NCI-H128 (cell line): Measurements from ENCODE around the gene MCM7.
"Not testable (repeated sequence)": the region's sequence is repeated elsewhere in the genome, so short reads cannot be mapped to it uniquely, and the experiment has no call there.

ENCODE experiments used
- DNase-seq: peaks from one replicate; lab custom pipeline; 2025; ENCODE audit not compliant: unreplicated experiment; lab: John Stamatoyannopoulos, UW

Gene MCM7

GRCh38 chr7:100101016-100101862 lies at the start of gene MCM7, which contains the start of gene AP4M1:
Gene MCM7 (minus strand): TSS chr7:100101397. CDS start chr7:100101294, 103 bp downstream.
Gene AP4M1 (plus strand): TSS chr7:100101643. CDS start chr7:100101715, 72 bp downstream.
- DNase-seq: peak; percentile 99

DNA sequence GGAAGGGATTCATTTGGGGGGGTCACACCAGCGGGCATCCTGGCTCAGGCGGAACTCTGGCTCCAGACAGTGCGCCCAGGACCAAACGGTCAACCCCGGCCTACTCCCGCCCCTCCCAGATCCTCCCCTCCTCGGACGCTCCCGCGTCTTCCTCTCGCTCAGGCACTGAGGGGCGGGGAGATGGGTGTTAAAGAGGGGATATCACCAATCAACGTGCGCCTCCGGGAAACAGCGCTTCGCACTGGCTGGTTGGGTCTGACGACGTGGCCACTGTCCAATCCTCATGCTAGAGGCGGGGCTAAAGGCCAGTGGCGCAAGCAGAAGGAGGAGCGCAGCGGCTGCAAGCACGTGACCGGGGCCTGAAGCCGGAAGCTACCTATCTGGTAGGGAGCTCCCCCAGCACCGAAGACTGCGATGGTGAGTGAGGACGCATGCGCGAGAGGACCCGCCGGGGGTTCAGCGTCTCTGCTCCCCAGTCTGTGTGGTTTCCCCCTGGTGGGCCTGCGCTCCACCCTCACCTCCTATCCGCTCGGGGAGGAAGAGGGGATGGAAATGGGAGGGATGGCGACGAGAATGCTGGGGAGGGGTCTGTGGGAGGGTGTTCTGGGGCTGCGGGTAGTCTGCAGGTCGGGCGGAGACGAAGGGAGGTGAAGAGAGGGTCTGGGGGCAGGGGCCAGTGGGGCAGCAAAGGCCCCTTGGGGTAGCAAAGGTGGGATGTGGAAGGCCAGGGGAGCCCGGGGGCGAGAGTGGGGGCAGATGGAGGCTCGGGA lies 47.5 kb upstream of the MCM7 start, which contains the start of gene LAMTOR4:
LAMTOR4 (plus strand) TSS at position 360 of the 770 bp plus-strand sequence; CDS start at position 415, 55 bp downstream.
- peak; percentile 98 for DNase-seq

- DNase-seq: no peak
Measured at GRCh38 chr7:100148225-100148558, 47.0 kb upstream of the MCM7 start.

GRCh38 chr7:100147278-100147677 lies 46.1 kb upstream of the MCM7 start:
- no peak for DNase-seq

GRCh38 chr7:100146350-100146749 lies 45.2 kb upstream of the MCM7 start:
- DNase-seq: not testable (repeated sequence)

DNA sequence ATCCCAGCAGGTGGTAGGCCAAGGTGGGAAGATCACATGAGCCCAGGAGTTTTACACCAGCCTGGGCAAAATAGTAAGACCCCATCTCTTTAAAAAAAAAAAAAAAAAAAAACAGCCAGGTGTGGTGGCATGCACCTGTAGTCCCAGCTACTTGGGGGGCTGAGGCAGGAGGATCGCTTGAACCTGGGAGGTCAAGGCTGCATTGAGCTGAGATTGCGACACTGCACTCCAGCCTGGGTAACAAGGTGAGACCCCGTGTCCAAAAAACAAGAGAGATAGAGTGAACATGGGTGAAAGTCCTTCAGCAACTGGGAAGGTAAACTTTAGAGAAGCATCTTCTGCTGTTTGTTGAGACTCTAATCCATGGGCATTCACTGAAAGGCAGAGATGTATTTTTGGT lies 41.3 kb upstream of the MCM7 start:
- DNase-seq: no peak

DNA sequence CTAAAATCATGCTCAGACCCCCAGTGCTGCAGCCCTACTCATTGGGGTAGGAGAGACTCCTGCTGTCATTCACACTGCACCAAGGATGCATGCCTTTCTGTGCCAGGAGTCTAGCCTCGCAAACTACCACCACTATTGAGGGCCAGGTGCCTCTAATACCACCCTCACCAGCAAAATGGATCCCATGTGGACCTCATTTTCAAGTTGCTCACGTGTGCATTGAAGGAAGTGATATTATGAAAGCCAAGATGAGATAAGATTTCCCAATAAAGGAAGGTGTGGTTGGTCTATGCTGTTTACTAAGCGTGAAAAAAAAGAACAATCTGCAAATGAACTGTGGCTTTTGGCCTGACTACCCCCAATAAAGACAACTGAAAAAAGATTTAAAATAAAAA lies 40.4 kb upstream of the MCM7 start:
- DNase-seq: no peak

DNA sequence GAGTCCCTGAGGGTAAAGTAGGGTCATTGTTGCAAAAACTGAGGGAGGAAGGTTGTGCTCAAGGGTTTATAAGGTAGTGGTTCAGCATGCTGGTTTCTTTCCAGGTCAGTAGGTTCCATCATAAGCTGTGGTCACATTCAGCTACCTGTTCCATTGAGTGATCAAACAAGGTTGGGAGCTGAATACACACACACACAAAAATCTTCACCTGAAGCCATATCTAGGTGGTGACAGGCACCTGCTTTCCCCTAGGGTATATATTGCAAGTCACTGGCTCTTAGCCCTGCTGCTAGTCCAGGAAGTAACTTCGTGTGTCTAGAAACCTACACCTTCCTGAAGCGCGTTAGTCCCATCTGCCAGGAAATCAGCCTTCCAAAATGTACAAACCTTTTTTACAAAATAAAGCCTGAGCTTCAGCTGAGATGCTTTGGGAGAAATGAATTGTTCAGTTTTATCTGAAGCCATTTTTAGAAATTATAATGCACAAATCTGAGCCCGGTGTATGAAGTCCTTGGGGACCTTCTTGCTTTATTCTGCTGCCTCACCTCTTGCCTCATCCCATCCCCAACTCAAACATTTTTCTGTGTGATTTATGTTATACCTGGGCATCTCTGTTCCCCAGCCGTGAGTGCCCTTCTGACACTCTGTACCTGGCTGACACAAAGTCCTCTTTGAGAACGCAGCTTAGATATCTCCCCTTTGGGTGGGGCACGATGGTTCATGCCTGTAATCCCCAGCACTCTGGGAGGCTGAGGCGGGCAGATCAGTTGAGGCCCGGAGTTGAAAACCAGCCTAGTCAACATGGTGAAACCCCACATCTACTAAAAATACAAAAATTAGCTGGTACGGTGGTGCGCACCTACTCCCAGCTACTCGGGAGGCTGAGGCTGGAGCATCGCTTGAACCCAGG lies 36.9 kb upstream of the MCM7 start:
- DNase-seq: no peak

- DNase-seq: peak; percentile 55
Measured at GRCh38 chr7:100132697-100133151, 31.5 kb upstream of the MCM7 start.

GRCh38 chr7:100132126-100132525 lies 30.9 kb upstream of the MCM7 start:
- no peak for DNase-seq

DNA sequence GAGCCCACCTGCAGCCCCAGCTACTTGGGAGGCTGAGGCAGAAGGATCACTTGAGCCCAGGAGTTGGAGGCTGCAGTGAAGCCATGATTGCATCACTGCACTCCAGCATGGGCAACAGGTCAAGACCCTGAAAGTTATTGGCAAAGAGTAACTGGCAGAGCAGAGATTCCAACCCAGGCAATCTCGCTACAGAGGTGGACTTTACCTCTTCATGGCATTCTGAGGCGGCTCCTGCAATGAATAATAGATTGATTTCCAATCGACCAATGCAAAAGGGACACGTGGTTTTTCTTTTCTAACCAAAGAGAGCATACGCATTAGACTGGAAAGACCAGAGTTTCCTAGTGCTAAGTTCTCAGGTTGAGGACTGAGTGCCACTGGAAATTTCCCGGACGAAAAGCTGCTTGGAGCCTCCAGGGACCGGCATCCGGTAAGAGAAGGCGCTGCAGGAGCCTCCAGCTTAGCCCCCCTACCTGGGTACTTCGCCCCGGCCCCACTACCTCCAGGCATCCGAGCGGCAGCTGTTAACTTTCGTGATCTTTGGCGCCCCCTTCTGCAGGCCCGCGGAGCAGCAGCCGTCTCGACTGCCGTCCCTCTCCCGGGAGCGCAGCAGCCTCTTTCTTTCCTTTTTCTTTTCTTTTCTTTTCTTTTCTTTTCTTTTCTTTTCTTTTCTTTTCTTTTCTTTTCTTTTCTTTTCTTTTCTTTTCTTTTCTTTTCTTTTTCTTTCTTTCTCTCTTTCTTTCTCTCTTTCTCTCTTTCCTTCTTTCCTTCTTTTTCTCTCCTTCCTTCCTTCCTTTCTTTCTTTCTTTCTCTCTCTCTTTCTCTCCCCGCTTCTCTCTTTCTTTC lies 29.6 kb upstream of the MCM7 start:
- peak; percentile 58 for DNase-seq

GRCh38 chr7:100130220-100130607 lies 29.0 kb upstream of the MCM7 start:
- DNase-seq: not testable (repeated sequence)

GRCh38 chr7:100128637-100128963 lies 27.4 kb upstream of the MCM7 start:
- no peak for DNase-seq

DNA sequence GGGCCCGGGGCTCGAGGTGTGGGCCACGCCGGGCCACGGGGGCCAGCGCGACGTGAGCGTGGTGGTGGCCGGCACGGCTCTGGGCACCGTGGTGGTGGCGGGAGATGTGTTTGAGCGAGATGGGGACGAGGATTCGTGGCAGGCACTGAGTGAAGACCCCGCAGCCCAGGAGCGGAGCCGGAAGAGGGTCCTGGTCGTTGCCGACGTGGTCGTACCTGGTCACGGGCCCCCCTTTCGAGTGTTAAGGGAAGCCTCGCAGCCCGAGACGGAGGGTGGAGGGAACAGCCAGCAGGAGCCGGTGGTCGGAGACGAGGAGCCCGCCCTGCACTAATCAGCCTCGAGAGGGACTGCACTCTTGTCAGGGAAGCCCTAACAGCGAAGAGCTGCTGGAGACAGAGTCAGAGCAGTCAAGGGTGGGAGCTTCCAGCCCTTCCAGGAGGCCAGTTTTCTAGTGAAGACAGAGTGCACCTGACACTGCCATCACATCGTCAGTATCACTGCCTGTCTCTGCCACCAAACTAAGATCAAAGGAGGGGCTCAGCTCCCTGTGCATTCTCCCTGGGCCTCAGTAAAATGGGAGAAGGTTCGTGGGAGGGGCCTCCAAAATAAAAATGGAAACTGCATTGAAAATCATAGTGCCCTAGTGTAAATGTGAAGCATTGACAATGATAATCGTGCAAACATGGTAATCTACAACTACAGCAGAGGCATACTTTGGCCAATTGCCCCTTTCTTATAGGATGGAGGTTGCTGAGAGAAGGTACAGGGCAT lies 26.9 kb upstream of the MCM7 start:
- DNase-seq: no peak

GRCh38 chr7:100126931-100127865 lies 26.0 kb upstream of the MCM7 start, which contains the start of gene MBLAC1:
Gene MBLAC1 (plus strand): TSS chr7:100126967. CDS start chr7:100127396, 429 bp downstream.
- peak; percentile 82 for DNase-seq

DNA sequence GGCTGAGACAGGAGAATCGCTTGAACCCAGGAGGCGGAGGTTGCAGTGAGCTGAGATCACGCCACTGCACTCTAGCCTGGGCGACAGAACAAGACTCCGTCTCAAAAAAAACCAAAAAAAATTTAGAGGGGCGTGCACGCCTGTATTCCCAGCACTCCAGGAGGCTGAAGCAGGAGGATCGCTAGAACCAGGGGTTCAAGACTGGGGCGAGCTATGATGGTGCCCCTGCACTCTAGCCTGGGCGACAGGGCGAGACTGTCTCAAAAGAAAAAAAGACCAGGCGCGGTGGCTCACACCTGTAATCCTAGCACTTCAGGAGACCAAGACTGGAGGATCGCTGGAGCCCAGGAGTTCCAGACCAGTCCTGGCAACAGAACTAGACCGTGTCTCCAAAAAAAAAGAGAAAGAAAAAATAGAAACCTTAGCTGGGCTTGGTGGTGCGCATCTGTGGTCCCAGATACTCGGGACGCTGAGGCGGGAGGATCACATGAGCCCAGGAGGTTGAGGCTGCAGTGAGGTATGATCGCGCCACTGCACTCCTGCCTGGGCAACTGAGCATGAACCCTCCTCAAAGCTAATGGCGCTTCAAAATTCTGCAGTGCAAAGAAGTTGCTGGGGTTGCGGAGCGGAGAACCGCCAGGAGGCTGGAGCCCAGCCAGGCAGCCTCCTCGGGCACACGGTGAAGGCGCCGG lies 25.2 kb upstream of the MCM7 start:
- no peak for DNase-seq
